Fibroblast of skin of left biceps (primary cell): ENCODE results near the gene ZNF487.
"Not testable (repeated sequence)": the region's sequence is repeated elsewhere in the genome, so short reads cannot be mapped to it uniquely, and the experiment has no call there.

ENCODE experiments used
- DNase-seq, 2 experiments: peaks; one replicate each; pipeline ENCODE4 v3.0.0-alpha.2; 2013; ENCODE audit warnings: low read depth in 2 of 2

The ZNF487 gene

GRCh38 chr10:43437141-43437870, 395 bp downstream of the ZNF487 start:
- DNase-seq = no peak

GRCh38 chr10:43440463-43441134, 3.7 kb downstream of the ZNF487 start:
- DNase-seq = no peak

- DNase-seq = no peak
These were observed 7.4 kb downstream of the ZNF487 start for GRCh38 chr10:43444323-43444722.

- DNase-seq = no peak
These were observed 8.1 kb downstream of the ZNF487 start for GRCh38 chr10:43444897-43445466.

GRCh38 chr10:43446219-43447017, 9.5 kb downstream of the ZNF487 start:
- not testable (repeated sequence) for DNase-seq

- DNase-seq = no peak
These were observed 11.8 kb downstream of the ZNF487 start for GRCh38 chr10:43448742-43449141.

- DNase-seq = no peak
These were observed 15.5 kb downstream of the ZNF487 start for GRCh38 chr10:43452356-43452914.

- no peak for DNase-seq
These were observed 16.4 kb downstream of the ZNF487 start for GRCh38 chr10:43453266-43453831.

GRCh38 chr10:43454025-43454424, 17.1 kb downstream of the ZNF487 start:
- not testable (repeated sequence) for DNase-seq

- not testable (repeated sequence) for DNase-seq
These were observed 19.6 kb downstream of the ZNF487 start for GRCh38 chr10:43456561-43456960.

- DNase-seq = no peak
These were observed 21.3 kb downstream of the ZNF487 start for GRCh38 chr10:43458227-43458626.

- peak; percentile 50 to 51 for DNase-seq
These were observed 25.0 kb downstream of the ZNF487 start for GRCh38 chr10:43461950-43462349.

- not testable (repeated sequence) for DNase-seq
These were observed 28.3 kb downstream of the ZNF487 start for GRCh38 chr10:43465086-43465735.

- not testable (repeated sequence) for DNase-seq
These were observed 28.8 kb downstream of the ZNF487 start for GRCh38 chr10:43465736-43466120.

GRCh38 chr10:43471146-43471545, 34.2 kb downstream of the ZNF487 start:
- DNase-seq = no peak

- DNase-seq = no peak
These were observed 35.2 kb downstream of the ZNF487 start for GRCh38 chr10:43471935-43472720.

GRCh38 chr10:43479275-43479674, 42.4 kb downstream of the ZNF487 start:
- DNase-seq = peak; percentile 15 to 19

- DNase-seq = no peak
These were observed 45.6 kb downstream of the ZNF487 start for GRCh38 chr10:43482319-43483078.

- DNase-seq = no peak
These were observed 54.9 kb downstream of the ZNF487 start for GRCh38 chr10:43491855-43492254.
